ENCODE results near the gene NT5C3A. TPM values are rescaled to one million over a fixed set of nuclear protein-coding genes. Genes with fewer than 3 reads are reported as not detected.

The NT5C3A gene
- total and polyA plus RNA-seq, 2 donors from 2014 or later: 22.2 to 29.0 TPM

GRCh38 chr7:33091111-33091531 lies 28.5 kb upstream of the NT5C3A start:
- intact Hi-C loops (cut with DNase I): no loop called here
- H3K27ac ChIP-seq (ENCODE audit: low read depth in 2 of 2, low read length in 2 of 2): no peak overlapping the region
- FAIRE-seq (no peak), DNase-seq (no peak)
- H3K9me3 ChIP-seq (ENCODE audit: control insufficient read depth in 2 of 3, insufficient read depth in 1 of 3, low read length in 3 of 3): no peaks in the 10 kb centered on the region
- no peak overlapping the region for H3K9ac ChIP-seq (ENCODE audit: low read length in 3 of 3)
- H3K4me3 ChIP-seq (ENCODE audit: low read length in 3 of 3): no peak overlapping the region
- H3K27me3 ChIP-seq (ENCODE audit: control insufficient read depth, insufficient read depth, low read length): no peaks in the 10 kb centered on the region
- peaks cover 0 to 8% (median 7%) of the 10 kb centered on the region in 3 donors for H3K36me3 ChIP-seq (ENCODE audit: control insufficient read depth in 2 of 3, insufficient read depth in 3 of 3, low read length in 3 of 3)
- TF ChIP-seq CTCF (IDR thresholded peaks at IDR 0.05; ENCODE audit: borderline replicate concordance, extremely low read depth, insufficient read depth): no peak
- H3K4me1 ChIP-seq (ENCODE audit: control insufficient read depth in 2 of 3, insufficient read depth in 2 of 3, low read depth in 1 of 3, low read length in 3 of 3): no peaks in the 10 kb centered on the region

- TF ChIP-seq CTCF (IDR thresholded peaks at IDR 0.05; ENCODE audit: borderline replicate concordance, extremely low read depth, insufficient read depth): no peak
- Histone ChIP-seq H3K4me3 (ENCODE audit: low read length in 3 of 3) (no peak overlapping the region), H3K27ac (ENCODE audit: low read depth in 2 of 2, low read length in 2 of 2) (no peak overlapping the region), H3K9ac (ENCODE audit: low read length in 3 of 3) (no peak overlapping the region), H3K9me3 (ENCODE audit: control insufficient read depth in 2 of 3, insufficient read depth in 1 of 3, low read length in 3 of 3) (no peaks in the 10 kb centered on the region), H3K36me3 (ENCODE audit: control insufficient read depth in 2 of 3, insufficient read depth in 3 of 3, low read length in 3 of 3) (no peaks in the 10 kb centered on the region), H3K4me1 (ENCODE audit: control insufficient read depth in 2 of 3, insufficient read depth in 2 of 3, low read depth in 1 of 3, low read length in 3 of 3) (no peaks in the 10 kb centered on the region), H3K27me3 (ENCODE audit: control insufficient read depth, insufficient read depth, low read length) (no peaks in the 10 kb centered on the region)
- DNase-seq (no peak), FAIRE-seq (no peak)
- intact Hi-C loops (cut with DNase I): no loop called here
Measured at GRCh38 chr7:33089142-33089541, 26.6 kb upstream of the NT5C3A start.

- Histone ChIP-seq H3K36me3 (ENCODE audit: control insufficient read depth in 2 of 3, insufficient read depth in 3 of 3, low read length in 3 of 3) (no peaks in the 10 kb centered on the region), H3K9ac (ENCODE audit: low read length in 3 of 3) (no peak overlapping the region), H3K4me3 (ENCODE audit: low read length in 3 of 3) (no peak overlapping the region), H3K27ac (ENCODE audit: low read depth in 2 of 2, low read length in 2 of 2) (no peak overlapping the region), H3K27me3 (ENCODE audit: control insufficient read depth, insufficient read depth, low read length) (no peaks in the 10 kb centered on the region), H3K4me1 (ENCODE audit: control insufficient read depth in 2 of 3, insufficient read depth in 2 of 3, low read depth in 1 of 3, low read length in 3 of 3) (no peaks in the 10 kb centered on the region), H3K9me3 (ENCODE audit: control insufficient read depth in 2 of 3, insufficient read depth in 1 of 3, low read length in 3 of 3) (no peaks in the 10 kb centered on the region)
- no peak for TF ChIP-seq CTCF (IDR thresholded peaks at IDR 0.05; ENCODE audit: borderline replicate concordance, extremely low read depth, insufficient read depth)
- FAIRE-seq (no peak), DNase-seq (no peak)
- intact Hi-C loops (cut with DNase I): no loop called here
Measured at GRCh38 chr7:33087858-33088257, 25.3 kb upstream of the NT5C3A start.

GRCh38 chr7:33087356-33087755 lies 24.8 kb upstream of the NT5C3A start:
- no peak for DNase-seq
- Histone ChIP-seq H3K4me3 (ENCODE audit: low read length in 3 of 3) (no peak overlapping the region), H3K9me3 (ENCODE audit: control insufficient read depth in 2 of 3, insufficient read depth in 1 of 3, low read length in 3 of 3) (no peaks in the 10 kb centered on the region), H3K4me1 (ENCODE audit: control insufficient read depth in 2 of 3, insufficient read depth in 2 of 3, low read depth in 1 of 3, low read length in 3 of 3) (no peaks in the 10 kb centered on the region), H3K27me3 (ENCODE audit: control insufficient read depth, insufficient read depth, low read length) (no peaks in the 10 kb centered on the region), H3K27ac (ENCODE audit: low read depth in 2 of 2, low read length in 2 of 2) (no peak overlapping the region), H3K36me3 (ENCODE audit: control insufficient read depth in 2 of 3, insufficient read depth in 3 of 3, low read length in 3 of 3) (no peaks in the 10 kb centered on the region), H3K9ac (ENCODE audit: low read length in 3 of 3) (no peak overlapping the region)
- intact Hi-C loops (cut with DNase I): no loop called here
- no peak for TF ChIP-seq CTCF (IDR thresholded peaks at IDR 0.05; ENCODE audit: borderline replicate concordance, extremely low read depth, insufficient read depth)
- FAIRE-seq: no peak

Measured in kidney (tissue), 14 donors.